Aorta (tissue), 5 donors: ENCODE results near the gene BAHD1. TPM values are rescaled to one million over a fixed set of nuclear protein-coding genes. Genes with fewer than 3 reads are reported as not detected.

Experiments used
- ATAC-seq: fragments of 200-7000 bp; cut with Tn5 transposase; one replicate; pipeline ENCODE4 v1.9.1; 2022; ENCODE audit warnings: moderate library complexity; ENCODE audit not compliant: low FRiP score
- DNase-seq, 2 donors: peaks; one replicate each; pipeline ENCODE4 v3.0.0-alpha.2; 2020
- H3K27ac ChIP-seq, 2 donors: one replicate each; pipeline ENCODE4 v1.5.1; 2013; ENCODE audit warnings: low read length in 2 of 2, mild to moderate bottlenecking in 2 of 2, moderate library complexity in 2 of 2, control low read depth in 1 of 2, inconsistent platforms in 1 of 2, low read depth in 1 of 2
- H3K27me3 ChIP-seq, 2 donors: one replicate each; pipeline ENCODE4 v1.6.1; 2013; ENCODE audit warnings: control low read depth in 1 of 2, low read length in 1 of 2, mild to moderate bottlenecking in 1 of 2, moderate library complexity in 1 of 2; ENCODE audit not compliant: insufficient read depth in 2 of 2, control insufficient read depth in 1 of 2
- H3K36me3 ChIP-seq, 2 donors: one replicate each; pipeline ENCODE4 v1.6.1; 2013; ENCODE audit warnings: control low read depth in 1 of 2, low read length in 1 of 2, mild to moderate bottlenecking in 1 of 2; ENCODE audit not compliant: insufficient read depth in 2 of 2, control insufficient read depth in 1 of 2
- H3K4me1 ChIP-seq, 2 donors: one replicate each; pipeline ENCODE4 v1.6.1; 2013; ENCODE audit warnings: low read length in 2 of 2, control low read depth in 1 of 2, mild to moderate bottlenecking in 1 of 2, moderate library complexity in 1 of 2; ENCODE audit not compliant: insufficient read depth in 2 of 2, control insufficient read depth in 1 of 2
- H3K4me3 ChIP-seq, 2 donors: one replicate each; pipeline ENCODE4 v1.5.1; 2013; ENCODE audit warnings: low read length in 2 of 2, control low read depth in 1 of 2, mild to moderate bottlenecking in 1 of 2
- H3K9me3 ChIP-seq: one replicate; pipeline ENCODE4 v1.6.1; 2013; ENCODE audit warnings: mild to moderate bottlenecking, low read length; ENCODE audit not compliant: control insufficient read depth
- WGBS, 2 donors: extraction: QIAGEN DNeasy Blood & Tissue Kit; methylation state at CpG; one replicate each; pipeline ENCODE4 v1.1.7; 2013; 5-methylcytosine and 5-hydroxymethylcytosine counted together
- intact Hi-C, 2 donors: fragments of 100-400 bp; cut with DNase I; formaldehyde crosslinking; loops; one replicate each; pipeline versions ENCODE4 v1.14.2 to v1.15.0; 2022
- polyA plus RNA-seq, 2 donors: library from polyadenylated mRNA; stranded (reverse); fragments of 200-250 nt; gene quantifications; one replicate each; pipeline ENCODE4 v1.2.3, GENCODE V29; 2013
- total RNA-seq, 2 donors: library from RNA; stranded (reverse); fragmentation: NEBNext Ultra II Directional; extraction: Animal tissue kit (Norgen Biotek cat#: 25700); gene quantifications; one replicate each; pipeline ENCODE4 v1.2.1, GENCODE V29; 2021
- donor health status: healthy with polysubstance abuse.
- donor health status: Bipolar disorder and iron deficiency.
- donor health status: DM: no; HTN: no; CAD: no.
- donor health status: DM: no; HTN: no; CAD: no.
- donor health status: DM: yes; HTN: yes; CAD: no.

The BAHD1 gene
- total and polyA plus RNA-seq, 4 donors = 4.8 to 21.2 (median 13.5) TPM

DNA sequence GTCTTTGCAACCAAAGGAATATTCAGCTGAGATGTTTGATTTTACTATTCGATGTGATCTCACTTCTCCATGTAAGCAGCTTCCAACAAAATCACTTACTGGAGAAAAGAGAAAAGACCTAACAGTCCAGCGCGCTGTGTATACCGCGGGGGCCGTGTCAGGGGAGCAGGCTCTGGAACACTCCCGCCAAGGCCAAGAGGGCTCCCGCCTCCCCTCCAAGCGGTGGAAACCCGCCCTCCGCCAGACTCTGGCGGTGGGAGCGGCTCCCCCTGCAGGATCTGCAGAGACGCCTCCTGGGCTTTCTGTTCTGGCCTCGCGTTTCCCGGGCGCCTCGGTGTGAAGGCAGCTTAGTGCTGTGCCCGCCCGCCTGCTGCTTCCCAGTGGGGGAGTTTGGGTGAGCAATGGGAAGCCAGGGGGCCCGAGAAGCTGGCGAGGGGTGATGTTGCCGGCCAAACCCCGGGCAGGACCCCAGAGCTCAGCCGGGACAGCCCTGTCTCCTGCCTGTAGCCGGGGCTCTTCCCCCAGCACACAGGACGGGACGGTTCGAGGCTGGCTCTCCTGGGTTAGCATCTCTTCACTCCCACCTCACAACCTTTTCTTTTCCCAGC is 66.3 kb downstream of the BAHD1 start:
- no peak overlapping the region for H3K27ac ChIP-seq
- H3K36me3 ChIP-seq = no peaks in the 10 kb centered on the region
- intact Hi-C loops = loop anchor here in 1 of 2 donors (5.0 kb wide), 1 partner anchor 65 kb away; the partner anchor contains the start of gene BAHD1

DNA sequence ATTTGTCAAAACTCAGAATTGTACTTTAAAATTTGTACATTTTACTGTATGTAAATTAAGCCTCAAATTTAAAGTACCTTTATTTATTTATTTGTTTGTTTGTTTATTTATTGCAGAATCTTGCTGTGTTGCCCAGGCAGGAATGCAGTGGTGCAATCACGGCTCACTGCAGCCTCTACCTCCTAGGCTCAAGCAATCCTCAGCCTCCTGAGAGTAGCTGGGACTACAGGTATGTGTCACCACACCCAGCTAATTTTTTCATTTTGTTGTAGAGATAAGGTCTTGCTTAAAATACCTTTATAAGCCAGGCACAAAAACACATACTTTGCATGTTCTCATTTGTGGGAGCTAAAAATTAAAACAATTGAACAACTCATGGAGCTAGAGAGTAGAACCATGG is 67.5 kb downstream of the BAHD1 start:
- 87 to 92% methylated on average over 1 of the region's 1 CpG for WGBS, 2 donors
- Histone ChIP-seq H3K27me3 (no peaks in the 10 kb centered on the region), H3K4me3 (no peak overlapping the region), H3K36me3 (no peaks in the 10 kb centered on the region), H3K4me1 (no peaks in the 10 kb centered on the region), H3K9me3 (no peaks in the 10 kb centered on the region), H3K27ac (no peak overlapping the region)
- ATAC-seq = no peak
- intact Hi-C loops = loop anchor here in 1 of 2 donors (5.0 kb wide), 1 partner anchor 66 kb away; the partner anchor contains the start of gene BAHD1
- DNase-seq = no peak

More for the DNA sequence above, 66.3 kb downstream of the BAHD1 start:
- ATAC-seq = peak; percentile 88
- Histone ChIP-seq H3K4me3 (no peak overlapping the region), H3K9me3 (no peaks in the 10 kb centered on the region), H3K4me1 (no peaks in the 10 kb centered on the region), H3K27me3 (no peaks in the 10 kb centered on the region)
- WGBS, 2 donors = 1 to 4% methylated on average over 30 of the region's 30 CpGs
- DNase-seq = peak; percentile 80 to 89

DNA sequence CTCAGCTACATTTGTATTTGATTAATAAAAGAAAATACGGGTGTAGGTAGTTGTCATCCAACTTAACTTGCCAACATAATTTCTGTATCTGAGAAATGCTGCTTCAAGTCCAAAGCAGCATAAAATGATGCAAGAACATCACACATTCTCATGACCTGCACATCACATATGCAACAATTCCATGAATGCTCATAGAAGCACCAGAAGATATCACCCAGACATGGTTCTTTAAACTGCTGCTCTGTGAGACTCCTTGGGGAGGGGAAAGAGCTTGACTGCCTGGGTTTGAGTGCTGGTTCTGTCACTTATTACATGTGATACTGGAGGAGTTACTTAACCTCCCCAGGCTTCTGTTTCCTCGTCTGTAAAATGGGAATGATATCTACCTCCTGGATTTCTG is 69.4 kb downstream of the BAHD1 start:
- H3K4me3 ChIP-seq = no peak overlapping the region

DNA sequence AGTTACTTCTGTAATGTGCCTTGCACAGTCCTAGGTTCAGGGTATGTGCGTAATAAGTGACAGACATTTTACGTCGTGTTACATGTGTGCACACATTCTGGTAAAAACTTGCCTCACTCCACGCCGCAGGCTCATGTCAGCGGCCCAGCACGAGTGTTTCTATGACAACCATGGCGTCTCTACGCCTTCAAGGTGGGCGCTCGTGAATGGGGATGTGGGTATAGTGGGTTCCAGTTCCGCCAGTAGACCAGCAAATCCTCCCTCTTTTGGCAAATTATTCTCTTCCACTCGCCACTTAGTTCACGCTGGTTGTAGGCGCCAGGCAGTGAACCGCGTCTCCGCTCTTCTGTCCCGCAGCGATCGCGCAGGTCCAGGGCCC is 70.3 kb downstream of the BAHD1 start:
- peak; percentile 28 for ATAC-seq
- no peak for DNase-seq
- no peaks in the 10 kb centered on the region for H3K27me3 ChIP-seq
- 9 to 14% methylated on average over 22 of the region's 22 CpGs for WGBS, 2 donors
- no peaks in the 10 kb centered on the region for H3K9me3 ChIP-seq
- H3K4me3 ChIP-seq = peak overlapping the region; percentile 37 to 89
- no peaks in the 10 kb centered on the region for H3K4me1 ChIP-seq
- H3K27ac ChIP-seq = no peak overlapping the region
- H3K36me3 ChIP-seq = no peaks in the 10 kb centered on the region
- intact Hi-C loops = no loop called here

More for the DNA sequence above, 69.4 kb downstream of the BAHD1 start:
- Histone ChIP-seq H3K27me3 (no peaks in the 10 kb centered on the region), H3K27ac (no peak overlapping the region), H3K9me3 (no peaks in the 10 kb centered on the region), H3K4me1 (no peaks in the 10 kb centered on the region), H3K36me3 (no peaks in the 10 kb centered on the region)
- intact Hi-C loops = no loop called here
- WGBS, 2 donors = 87 to 90% methylated on average over 2 of the region's 2 CpGs
- DNase-seq (no peak), ATAC-seq (no peak)

DNA sequence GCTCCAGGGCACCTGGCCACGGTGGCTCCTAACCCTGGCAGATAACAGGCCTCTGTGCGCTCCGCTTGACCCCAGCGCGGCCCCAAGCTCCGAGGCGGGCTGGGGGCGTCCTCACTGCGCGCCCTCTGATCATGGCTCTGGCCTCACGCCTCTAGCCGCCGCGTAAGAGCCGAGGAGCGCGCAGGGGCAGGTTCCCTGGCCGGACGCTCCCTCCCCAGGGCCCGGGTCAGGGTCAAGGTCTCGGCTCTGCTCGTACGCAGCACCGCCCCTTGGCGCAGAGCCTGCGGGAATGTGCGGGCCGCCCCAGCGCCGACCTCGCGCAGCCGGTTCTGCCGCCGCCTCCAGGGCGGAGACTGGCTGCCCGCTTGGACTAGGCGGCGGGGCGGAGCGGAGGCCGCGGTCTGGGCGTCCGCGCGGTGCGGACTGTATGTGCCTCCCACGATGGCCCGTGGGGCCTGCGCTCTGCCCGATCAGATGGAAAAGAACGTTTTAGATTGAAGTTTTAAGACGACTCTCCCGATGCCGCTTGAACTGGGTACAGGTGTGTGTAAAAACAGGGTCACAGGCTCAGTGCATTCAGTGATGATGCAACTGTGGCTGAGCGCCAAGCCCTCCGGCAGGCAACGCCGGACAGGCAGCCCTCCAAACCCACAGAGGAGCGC is 70.8 kb downstream of the BAHD1 start:
- Histone ChIP-seq H3K27me3 (no peaks in the 10 kb centered on the region), H3K4me3 (peak overlapping the region; percentile 37 to 89), H3K36me3 (no peaks in the 10 kb centered on the region), H3K9me3 (no peaks in the 10 kb centered on the region), H3K4me1 (no peaks in the 10 kb centered on the region), H3K27ac (no peak overlapping the region)
- ATAC-seq (peak; percentile 87), DNase-seq (peak; percentile 71 to 89)
- intact Hi-C loops = no loop called here
- 1 to 2% methylated on average over 61 of the region's 61 CpGs for WGBS, 2 donors

DNA sequence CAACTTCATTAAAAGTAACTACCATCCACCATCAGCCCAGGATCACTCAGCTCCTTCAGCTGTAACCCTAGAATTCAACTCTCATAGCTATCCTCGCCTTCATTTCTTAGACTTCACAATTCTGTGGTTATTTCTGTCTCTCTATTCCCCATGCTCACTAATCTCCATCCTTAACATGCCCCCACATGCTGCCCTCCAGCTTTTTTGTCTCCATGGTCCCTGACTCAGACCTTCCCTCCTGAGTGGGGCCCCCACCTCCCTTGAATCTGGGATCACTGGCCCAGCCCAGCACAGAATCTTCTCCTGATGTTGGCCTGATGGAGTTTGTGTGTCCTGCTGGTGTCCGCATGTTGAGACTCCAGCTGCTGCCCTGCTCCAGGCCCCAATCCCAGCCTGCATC is 71.7 kb downstream of the BAHD1 start:
- no peaks in the 10 kb centered on the region for H3K27me3 ChIP-seq
- no peak overlapping the region for H3K4me3 ChIP-seq
- H3K27ac ChIP-seq = no peak overlapping the region
- H3K9me3 ChIP-seq = no peaks in the 10 kb centered on the region
- H3K4me1 ChIP-seq = no peaks in the 10 kb centered on the region
- ATAC-seq (no peak), DNase-seq (no peak)
- intact Hi-C loops = no loop called here
- no peaks in the 10 kb centered on the region for H3K36me3 ChIP-seq
- 98 to 100% methylated on average over 2 of the region's 2 CpGs for WGBS, 2 donors

DNA sequence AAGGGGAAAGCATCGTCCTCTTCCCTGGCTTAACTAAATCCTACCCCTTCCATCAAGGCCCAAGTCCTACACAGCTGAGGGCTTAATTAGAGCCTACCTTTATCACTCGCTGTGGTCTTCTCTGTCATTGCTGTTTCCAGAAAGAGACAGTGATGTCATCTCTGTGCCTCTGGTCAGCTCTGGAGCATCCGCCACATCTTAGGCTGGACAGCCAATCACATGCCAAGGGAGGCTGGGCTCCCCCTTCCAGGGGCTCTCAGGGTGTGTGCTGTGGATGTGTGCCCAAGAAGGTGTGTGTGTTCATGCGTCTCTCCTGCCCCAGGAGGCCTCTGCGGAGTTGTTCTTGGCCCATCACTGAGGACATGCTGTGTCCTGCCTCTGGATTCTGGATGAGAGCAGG is 72.9 kb downstream of the BAHD1 start:
- DNase-seq = no peak
- intact Hi-C loops = no loop called here
- no peaks in the 10 kb centered on the region for H3K36me3 ChIP-seq
- H3K27me3 ChIP-seq = no peaks in the 10 kb centered on the region
- H3K4me1 ChIP-seq = no peaks in the 10 kb centered on the region
- 90 to 94% methylated on average over 5 of the region's 5 CpGs for WGBS, 2 donors
- no peak overlapping the region for H3K27ac ChIP-seq
- H3K4me3 ChIP-seq = no peak overlapping the region
- H3K9me3 ChIP-seq = no peaks in the 10 kb centered on the region
- no peak for ATAC-seq

DNA sequence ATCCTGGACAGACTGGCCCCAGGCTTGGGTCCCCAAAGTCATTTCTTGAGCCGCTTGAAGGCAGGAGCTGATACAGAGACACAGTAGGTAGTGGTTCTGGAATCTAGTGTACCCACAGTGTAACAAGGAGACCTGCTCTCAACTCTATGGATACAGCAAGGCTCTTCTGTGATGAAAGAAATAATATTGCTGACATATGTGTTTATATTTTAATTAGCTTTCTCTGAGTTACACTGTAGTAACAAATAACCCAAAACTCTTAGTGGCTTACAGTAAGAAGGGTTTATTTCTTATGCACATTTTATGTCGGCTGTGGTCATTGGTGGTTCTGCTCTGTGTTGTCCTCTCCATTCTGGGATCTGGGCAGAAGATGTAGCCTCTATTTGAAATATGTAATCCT is 75.6 kb downstream of the BAHD1 start:
- DNase-seq (no peak), ATAC-seq (no peak)
- Histone ChIP-seq H3K9me3 (no peaks in the 10 kb centered on the region), H3K27ac (no peak overlapping the region), H3K36me3 (no peaks in the 10 kb centered on the region), H3K4me3 (no peak overlapping the region), H3K27me3 (no peaks in the 10 kb centered on the region), H3K4me1 (no peaks in the 10 kb centered on the region)
- intact Hi-C loops = no loop called here
- WGBS, 2 donors = 91 to 100% methylated on average over 2 of the region's 2 CpGs
